Measurements from ENCODE around the gene ADAMTS1. TPM values are rescaled to one million over a fixed set of nuclear protein-coding genes. Genes with fewer than 3 reads are reported as not detected.

The ADAMTS1 gene
- total RNA-seq, 1 donor from 2014 or later: 23.0 TPM

Other genes with a start within 250 kb of the ADAMTS1 start
- gene ADAMTS5, start 121.7 kb upstream of the ADAMTS1 start, total RNA-seq: 34.5 and 44.7 TPM in 2 replicates

All from myocyte (in vitro differentiated cells).